B cell (primary cell): ENCODE results near the gene FAM118B. TPM values are rescaled to one million over a fixed set of nuclear protein-coding genes. Genes with fewer than 3 reads are reported as not detected.

Experiments
- ATAC-seq: fragments of 200-7000 bp; cut with Tn5 transposase; one replicate; pipeline ENCODE4 v1.10.0; 2021; ENCODE audit warnings: low read depth, mild to moderate bottlenecking, moderate number of reproducible peaks, moderate library complexity
- CTCF ChIA-PET: fragments of 350-600 bp; sonication (Branson Sonifier 250); formaldehyde crosslinking; loops from one replicate; lab custom pipeline; 2021; ENCODE audit warnings: antibody characterized with exemption, inconsistent platforms; lab: Charles Lee
- POLR2A ChIA-PET: fragments of 350-600 bp; sonication (Branson Sonifier 250); formaldehyde crosslinking; loops from one replicate; lab custom pipeline; 2021; ENCODE audit warnings: antibody characterized with exemption; lab: Charles Lee
- DNase-seq: peaks from one replicate; pipeline ENCODE4 v3.0.0; 2013
- H2AFZ ChIP-seq: 2 replicates; pipeline ENCODE4 v1.6.1; 2012; ENCODE audit warnings: mild to moderate bottlenecking, low read depth, low read length; ENCODE audit not compliant: insufficient read depth, poor library complexity, severe bottlenecking
- H3K27ac ChIP-seq, 2 donors: 1 replicate in 1 of 2; 2 replicates in 1 of 2; pipeline ENCODE4 v1.5.1; 2012 to 2013; ENCODE audit warnings: low read length in 2 of 2, mild to moderate bottlenecking in 2 of 2, moderate library complexity in 1 of 2
- H3K27me3 ChIP-seq, 4 experiments: fragments of 200-600 bp in 1 of 4; sonication (generic) in 1 of 4; replicated peaks in 1 of 4; 1 replicate in 2 of 4; 2 replicates in 2 of 4; pipeline versions ENCODE4 v1.6.1 to v1.7.0; 2013 to 2016; ENCODE audit warnings: low read length in 3 of 4, mild to moderate bottlenecking in 2 of 4, mixed read lengths in 1 of 4, moderate library complexity in 1 of 4; ENCODE audit not compliant: insufficient read depth in 4 of 4, control insufficient read depth in 3 of 4; ENCODE audit errors: control extremely low read depth in 1 of 4
- H3K36me3 ChIP-seq, 2 experiments: replicated peaks in 1 of 2; 1 replicate in 1 of 2; 2 replicates in 1 of 2; pipeline versions ENCODE4 v1.6.1 to v1.7.1; 2013; ENCODE audit warnings: low read length in 1 of 2; ENCODE audit not compliant: insufficient read depth in 2 of 2, control insufficient read depth in 1 of 2; ENCODE audit errors: control extremely low read depth in 1 of 2, extremely low read depth in 1 of 2
- H3K4me1 ChIP-seq, 2 donors: fragments of 200-600 bp in 1 of 2; sonication (generic) in 1 of 2; 1 replicate in 1 of 2; 2 replicates in 1 of 2; pipeline versions ENCODE4 v1.5.1 to v1.6.1; 2013 to 2017; ENCODE audit warnings: low read length in 2 of 2; ENCODE audit not compliant: control insufficient read depth in 2 of 2, insufficient read depth in 2 of 2
- H3K4me2 ChIP-seq: replicated peaks from 2 replicates; pipeline ENCODE3; 2012; ENCODE audit warnings: mild to moderate bottlenecking, low read depth, low read length; ENCODE audit not compliant: poor library complexity, severe bottlenecking
- H3K4me3 ChIP-seq, 5 experiments: fragments of 200-600 bp in 1 of 5; sonication (generic) in 1 of 5; 1 replicate in 3 of 5; 2 replicates in 2 of 5; pipeline versions ENCODE4 v1.5.1 to v1.7.0; 2011 to 2016; ENCODE audit warnings: low read length in 4 of 5, mild to moderate bottlenecking in 4 of 5, low read depth in 2 of 5, control low read depth in 1 of 5, moderate library complexity in 1 of 5; ENCODE audit not compliant: insufficient read depth in 1 of 5; ENCODE audit errors: control extremely low read depth in 1 of 5, extremely low read depth in 1 of 5
- H3K79me2 ChIP-seq: fragments of 200-600 bp; sonication (generic); one replicate; pipeline ENCODE4 v1.6.0; 2016; ENCODE audit warnings: low read length; ENCODE audit not compliant: control insufficient read depth, insufficient read depth
- H3K9ac ChIP-seq: fragments of 200-600 bp; sonication (generic); 2 replicates; pipeline ENCODE4 v1.6.1; 2017; ENCODE audit warnings: mild to moderate bottlenecking, low read length, moderate library complexity
- H3K9me3 ChIP-seq, 3 donors: one replicate each; pipeline versions ENCODE4 v1.6.1 to v1.7.1; 2013; ENCODE audit warnings: low read length in 2 of 3; ENCODE audit not compliant: control insufficient read depth in 2 of 3, insufficient read depth in 1 of 3; ENCODE audit errors: control extremely low read depth in 1 of 3
- H4K20me1 ChIP-seq: 2 replicates; pipeline ENCODE4 v1.6.0; 2012; ENCODE audit warnings: mild to moderate bottlenecking, low read length; ENCODE audit not compliant: insufficient read depth, control insufficient read depth, poor library complexity, severe bottlenecking
- H3K27ac Mint-ChIP-seq: one replicate; pipeline ENCODE4 v1.8.0; 2021; ENCODE audit warnings: mixed read lengths
- H3K27me3 Mint-ChIP-seq: one replicate; pipeline ENCODE4 v1.8.0; 2021; ENCODE audit warnings: mixed read lengths
- H3K4me1 Mint-ChIP-seq: one replicate; pipeline ENCODE4 v1.8.0; 2021; ENCODE audit warnings: mixed read lengths
- H3K4me3 Mint-ChIP-seq: one replicate; pipeline ENCODE4 v1.8.0; 2021; ENCODE audit warnings: mixed read lengths
- H3K9me3 Mint-ChIP-seq: one replicate; pipeline ENCODE4 v1.8.0; 2022; ENCODE audit warnings: mixed read lengths; ENCODE audit not compliant: insufficient read depth
- EZH2 ChIP-seq: IDR thresholded peaks from 2 replicates; pipeline ENCODE4 v1.6.1; 2012; ENCODE audit warnings: borderline replicate concordance, low read depth, mild to moderate bottlenecking, moderate library complexity, low read length; ENCODE audit not compliant: insufficient read depth, poor library complexity, severe bottlenecking
- WGBS: methylation state at CpG from one replicate; pipeline ENCODE4 v1.1.5; 2013; ENCODE audit warnings: missing lambda C conversion rate; ENCODE audit not compliant: insufficient coverage; 5-methylcytosine and 5-hydroxymethylcytosine counted together
- intact Hi-C: fragments of 100-400 bp; cut with micrococcal nuclease; formaldehyde crosslinking; loops from one replicate; pipeline ENCODE4 v1.10.0; 2022
- polyA plus RNA-seq: library from polyadenylated mRNA; depleted of rRNA; stranded (reverse); fragments of >200 nt; gene quantifications from 2 replicates; pipeline ENCODE4 v1.2.3, GENCODE V29; 2012
- total RNA-seq, 2 donors: library from RNA; stranded (reverse); fragments of 120-200 nt in 1 of 2; gene quantifications; 1 replicate in 1 of 2; 2 replicates in 1 of 2; pipeline versions ENCODE4 v1.2.3 to v1.2.4, GENCODE V29; 2013 to 2022
- TF ChIP-seq, protein P1 (sequence below): fragments of 200-600 bp; IDR thresholded peaks from one replicate; pipeline ENCODE4 v1.8.0; 2022; ENCODE audit warnings: antibody characterized with exemption, mild to moderate bottlenecking

Gene FAM118B
- total and polyA plus RNA-seq, 2 donors (not counting 1 experiment from before 2014, with no cell fraction given), result 7.3 to 14.1 TPM

- Histone ChIP-seq H3K79me2 (peaks cover 86% of the 10 kb centered on the region), H2AFZ (no peak overlapping the region), H3K27me3 (no peaks in the 10 kb centered on the region), H3K9ac (no peak overlapping the region), H4K20me1 (peaks cover 8% of the 10 kb centered on the region), H3K4me1 (peaks cover 22 to 24% of the 10 kb centered on the region in 2 donors), H3K9me3 (no peaks in the 10 kb centered on the region), H3K4me3 (no peak overlapping the region), H3K36me3 (peaks cover 0 to under 1% of the 10 kb centered on the region in 2 experiments), H3K4me2 (no peak overlapping the region), H3K27ac (no peak overlapping the region)
- intact Hi-C loops, result no loop called here
- ChIA-PET CTCF (interaction anchor here (0.6 kb wide), 1 partner anchor 330 kb away, joined by 4 read pairs; no protein-coding TSS in a partner anchor), POLR2A (no interaction called here)
- WGBS, result 100% methylated on average over 2 of the region's 6 CpGs
- Mint-ChIP-seq H3K9me3 (no peaks in the 10 kb centered on the region), H3K27ac (no peak overlapping the region), H3K4me3 (no peak overlapping the region), H3K27me3 (no peaks in the 10 kb centered on the region), H3K4me1 (peaks cover 30% of the 10 kb centered on the region)
- no peak for TF ChIP-seq EZH2
- ATAC-seq (no peak), DNase-seq (no peak)
Measured at GRCh38 chr11:126216526-126217305, 5.1 kb downstream of the FAM118B start.

DNA sequence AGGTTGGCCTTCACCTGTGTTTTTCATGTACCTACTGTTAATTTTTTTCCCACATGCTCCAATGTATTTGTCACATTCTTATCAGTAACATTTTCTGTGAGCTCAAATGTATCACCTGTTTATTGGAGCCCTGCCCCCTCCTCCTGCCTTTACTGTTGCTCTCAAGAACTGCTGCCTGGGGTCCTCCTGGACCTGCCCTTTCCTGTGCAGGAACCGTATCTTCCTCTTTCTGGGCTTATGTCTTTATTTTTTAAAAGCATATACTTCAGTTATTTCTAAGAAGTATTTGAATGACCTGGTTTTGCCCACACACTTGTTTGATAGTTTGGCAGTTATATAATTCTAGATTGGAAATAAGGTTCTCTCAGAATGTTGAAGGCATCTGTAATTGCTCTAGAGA is 5.9 kb downstream of the FAM118B start:
- Mint-ChIP-seq H3K4me1 (peaks cover 23% of the 10 kb centered on the region), H3K9me3 (no peaks in the 10 kb centered on the region), H3K27me3 (no peaks in the 10 kb centered on the region), H3K27ac (no peak overlapping the region), H3K4me3 (no peak overlapping the region)
- ATAC-seq (no peak), DNase-seq (no peak)
- H4K20me1 ChIP-seq, result peaks cover 8% of the 10 kb centered on the region
- no peaks in the 10 kb centered on the region for H3K9me3 ChIP-seq
- peaks cover 0 to 2% of the 10 kb centered on the region in 2 experiments for H3K36me3 ChIP-seq
- no peak overlapping the region for H2AFZ ChIP-seq
- no CpG with 5 or more reads among the region's 1 CpG for WGBS
- no peak overlapping the region for H3K27ac ChIP-seq
- intact Hi-C loops, result no loop called here
- peaks cover 16 to 17% of the 10 kb centered on the region in 2 donors for H3K4me1 ChIP-seq
- H3K4me3 ChIP-seq, result no peak overlapping the region
- TF ChIP-seq EZH2, result no peak
- TF ChIP-seq, protein P1, sequence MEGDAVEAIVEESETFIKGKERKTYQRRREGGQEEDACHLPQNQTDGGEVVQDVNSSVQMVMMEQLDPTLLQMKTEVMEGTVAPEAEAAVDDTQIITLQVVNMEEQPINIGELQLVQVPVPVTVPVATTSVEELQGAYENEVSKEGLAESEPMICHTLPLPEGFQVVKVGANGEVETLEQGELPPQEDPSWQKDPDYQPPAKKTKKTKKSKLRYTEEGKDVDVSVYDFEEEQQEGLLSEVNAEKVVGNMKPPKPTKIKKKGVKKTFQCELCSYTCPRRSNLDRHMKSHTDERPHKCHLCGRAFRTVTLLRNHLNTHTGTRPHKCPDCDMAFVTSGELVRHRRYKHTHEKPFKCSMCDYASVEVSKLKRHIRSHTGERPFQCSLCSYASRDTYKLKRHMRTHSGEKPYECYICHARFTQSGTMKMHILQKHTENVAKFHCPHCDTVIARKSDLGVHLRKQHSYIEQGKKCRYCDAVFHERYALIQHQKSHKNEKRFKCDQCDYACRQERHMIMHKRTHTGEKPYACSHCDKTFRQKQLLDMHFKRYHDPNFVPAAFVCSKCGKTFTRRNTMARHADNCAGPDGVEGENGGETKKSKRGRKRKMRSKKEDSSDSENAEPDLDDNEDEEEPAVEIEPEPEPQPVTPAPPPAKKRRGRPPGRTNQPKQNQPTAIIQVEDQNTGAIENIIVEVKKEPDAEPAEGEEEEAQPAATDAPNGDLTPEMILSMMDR, result no peak
- peak overlapping the region; percentile 35 for H3K4me2 ChIP-seq
- CTCF ChIA-PET, result no interaction called here
- H3K27me3 ChIP-seq, result no peaks in the 10 kb centered on the region
- H3K9ac ChIP-seq, result no peak overlapping the region
- POLR2A ChIA-PET, result no interaction called here
- H3K79me2 ChIP-seq, result peaks cover 84% of the 10 kb centered on the region
